ENCODE data around the gene ABCA6. TPM values are rescaled to one million over a fixed set of nuclear protein-coding genes. Genes with fewer than 3 reads are reported as not detected.

ABCA6 gene
- total RNA-seq, 1 donor from 2014 or later = 4.4 TPM

DNA sequence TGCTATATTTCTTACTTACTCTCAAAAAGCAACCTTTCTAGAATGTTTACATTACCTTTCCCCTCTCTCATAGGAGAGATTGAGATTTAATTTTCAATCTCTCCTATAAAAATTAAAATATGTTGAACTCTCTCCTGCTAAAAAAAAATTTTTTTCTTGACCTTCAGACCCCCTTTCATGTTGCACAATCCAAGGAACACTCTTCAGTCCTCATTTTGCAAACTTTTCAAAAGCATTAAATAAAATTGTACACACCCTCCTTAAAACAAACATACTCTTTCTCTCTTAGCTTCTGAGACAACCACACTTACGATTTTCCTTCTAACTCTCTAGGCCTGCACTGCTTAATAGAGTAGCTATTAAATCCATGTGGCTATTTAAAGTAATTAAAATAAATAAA, 8.6 kb upstream of the ABCA6 start:
- no peak for ATAC-seq (ENCODE audit: low read depth)
- no peak overlapping the region for H3K27ac Mint-ChIP-seq
- TF ChIP-seq, protein P1, sequence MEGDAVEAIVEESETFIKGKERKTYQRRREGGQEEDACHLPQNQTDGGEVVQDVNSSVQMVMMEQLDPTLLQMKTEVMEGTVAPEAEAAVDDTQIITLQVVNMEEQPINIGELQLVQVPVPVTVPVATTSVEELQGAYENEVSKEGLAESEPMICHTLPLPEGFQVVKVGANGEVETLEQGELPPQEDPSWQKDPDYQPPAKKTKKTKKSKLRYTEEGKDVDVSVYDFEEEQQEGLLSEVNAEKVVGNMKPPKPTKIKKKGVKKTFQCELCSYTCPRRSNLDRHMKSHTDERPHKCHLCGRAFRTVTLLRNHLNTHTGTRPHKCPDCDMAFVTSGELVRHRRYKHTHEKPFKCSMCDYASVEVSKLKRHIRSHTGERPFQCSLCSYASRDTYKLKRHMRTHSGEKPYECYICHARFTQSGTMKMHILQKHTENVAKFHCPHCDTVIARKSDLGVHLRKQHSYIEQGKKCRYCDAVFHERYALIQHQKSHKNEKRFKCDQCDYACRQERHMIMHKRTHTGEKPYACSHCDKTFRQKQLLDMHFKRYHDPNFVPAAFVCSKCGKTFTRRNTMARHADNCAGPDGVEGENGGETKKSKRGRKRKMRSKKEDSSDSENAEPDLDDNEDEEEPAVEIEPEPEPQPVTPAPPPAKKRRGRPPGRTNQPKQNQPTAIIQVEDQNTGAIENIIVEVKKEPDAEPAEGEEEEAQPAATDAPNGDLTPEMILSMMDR (IDR thresholded peaks at IDR 0.05) = no peak
- H3K27me3 Mint-ChIP-seq = no peaks in the 10 kb centered on the region
- DNase-seq = no peak
- POLR2A ChIA-PET = no interaction called here
- H3K9me3 Mint-ChIP-seq = no peaks in the 10 kb centered on the region
- intact Hi-C loops (cut with micrococcal nuclease) = no loop called here
- no peak overlapping the region for H3K4me3 Mint-ChIP-seq
- H3K4me1 Mint-ChIP-seq = no peaks in the 10 kb centered on the region
- CTCF ChIA-PET = no interaction called here
- H3K36me3 Mint-ChIP-seq (ENCODE audit: low read depth) = no peaks in the 10 kb centered on the region

DNA sequence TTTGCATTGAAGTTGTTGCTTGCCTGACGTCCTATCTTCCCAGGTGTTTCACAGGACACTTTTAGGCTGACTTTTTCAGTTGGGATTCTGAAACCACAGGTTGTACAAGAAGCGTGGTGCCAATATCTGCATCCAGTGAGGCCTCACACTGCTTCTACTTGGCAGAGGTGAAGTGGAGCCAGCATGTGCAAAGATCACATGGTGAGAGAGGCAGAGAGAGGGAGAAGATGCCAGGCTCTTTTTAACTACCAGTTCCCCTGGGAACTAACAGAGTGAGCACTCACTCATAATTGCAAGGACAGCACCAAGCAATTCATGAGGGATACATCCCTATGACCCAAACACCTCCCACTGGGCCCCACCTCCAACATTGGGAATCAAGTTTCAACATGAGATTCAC, 5.8 kb upstream of the ABCA6 start:
- Mint-ChIP-seq H3K36me3 (ENCODE audit: low read depth) (no peaks in the 10 kb centered on the region), H3K27ac (no peak overlapping the region)

DNA sequence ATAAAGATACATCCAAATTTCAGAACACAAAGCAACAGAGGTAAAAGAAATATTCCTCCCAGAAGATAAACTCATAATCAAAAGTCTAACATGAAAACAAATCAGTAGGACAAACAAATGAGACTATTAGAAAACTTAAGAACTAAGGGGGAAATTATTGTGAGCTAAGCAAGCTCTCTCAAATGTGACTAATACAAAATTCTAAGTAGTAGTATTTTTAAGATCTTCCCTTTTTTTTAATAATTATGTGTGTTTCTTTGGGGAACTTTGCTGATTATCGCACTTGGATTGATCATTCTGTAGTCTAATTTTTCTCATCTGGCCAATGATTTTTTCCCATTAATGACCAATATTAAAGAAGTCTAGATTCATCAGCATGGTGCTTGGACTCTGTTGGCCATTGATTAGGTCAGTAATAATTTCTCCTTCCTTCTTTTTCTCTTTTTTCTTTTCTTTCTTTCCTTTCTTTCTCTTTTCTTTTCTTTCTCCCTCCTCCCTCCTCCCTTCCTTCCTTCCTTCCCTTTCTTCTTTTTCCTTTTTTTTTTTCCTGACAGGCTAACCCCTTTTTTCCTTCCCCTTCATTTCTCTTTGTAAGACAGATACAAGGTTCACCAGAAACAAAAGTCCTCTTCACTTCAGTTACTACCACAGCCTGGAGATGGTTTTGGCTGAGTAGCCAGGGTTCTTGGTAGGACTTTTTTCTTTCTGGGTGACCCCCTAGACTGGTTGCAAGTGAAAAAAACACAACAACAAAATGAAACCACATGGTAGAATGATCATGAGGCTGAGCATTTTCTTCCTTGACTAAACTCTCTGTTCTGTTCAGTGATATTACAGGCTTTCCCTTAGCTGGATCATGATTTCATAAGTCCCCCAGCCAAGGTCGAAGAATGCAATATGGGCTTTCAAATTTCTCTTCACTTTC, 2.9 kb upstream of the ABCA6 start:
- Mint-ChIP-seq H3K27me3 (no peaks in the 10 kb centered on the region), H3K4me3 (no peak overlapping the region), H3K36me3 (ENCODE audit: low read depth) (no peaks in the 10 kb centered on the region), H3K4me1 (peaks cover 5% of the 10 kb centered on the region), H3K9me3 (no peaks in the 10 kb centered on the region), H3K27ac (no peak overlapping the region)
- CTCF ChIA-PET = no interaction called here
- DNase-seq (no peak), ATAC-seq (ENCODE audit: low read depth) (no peak)
- TF ChIP-seq, protein P1 (IDR thresholded peaks at IDR 0.05) = no peak
- POLR2A ChIA-PET = no interaction called here
- intact Hi-C loops (cut with micrococcal nuclease) = no loop called here

More for the DNA sequence above, 5.8 kb upstream of the ABCA6 start:
- Mint-ChIP-seq H3K4me3 (no peak overlapping the region), H3K9me3 (no peaks in the 10 kb centered on the region), H3K4me1 (peaks cover 5% of the 10 kb centered on the region), H3K27me3 (no peaks in the 10 kb centered on the region)
- ChIA-PET POLR2A (no interaction called here), CTCF (no interaction called here)
- intact Hi-C loops (cut with micrococcal nuclease) = no loop called here
- TF ChIP-seq, protein P1 (IDR thresholded peaks at IDR 0.05) = no peak
- ATAC-seq (ENCODE audit: low read depth) (no peak), DNase-seq (no peak)

DNA sequence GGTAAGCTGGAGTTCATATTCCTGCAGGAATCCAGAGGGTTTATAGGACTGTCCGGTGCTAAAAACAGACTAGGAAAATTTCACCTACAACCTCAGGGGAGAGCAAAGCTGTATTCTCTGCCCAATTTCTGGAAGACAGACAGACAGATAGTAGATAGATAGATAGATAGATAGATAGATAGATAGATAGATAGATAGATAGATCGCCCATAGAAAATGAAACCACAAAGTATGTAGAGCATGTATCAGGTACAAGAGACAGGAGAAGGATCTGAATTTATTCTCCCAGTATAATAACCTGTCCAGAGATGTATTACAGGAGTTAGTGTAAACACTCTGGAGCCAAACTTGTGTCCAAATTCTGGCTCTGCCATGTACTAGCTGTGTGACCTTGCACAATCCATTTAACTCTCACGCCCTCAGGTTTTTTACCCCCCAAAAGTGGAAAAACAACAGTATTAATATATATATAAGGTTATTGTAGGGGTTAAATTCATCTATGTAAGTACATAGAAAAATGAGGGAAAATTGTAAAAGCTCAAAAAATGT, 2.1 kb upstream of the ABCA6 start:
- ChIA-PET CTCF (no interaction called here), POLR2A (no interaction called here)
- ATAC-seq (ENCODE audit: low read depth) (no peak), DNase-seq (no peak)
- Mint-ChIP-seq H3K4me3 (no peak overlapping the region), H3K9me3 (no peaks in the 10 kb centered on the region), H3K36me3 (ENCODE audit: low read depth) (no peaks in the 10 kb centered on the region), H3K27ac (no peak overlapping the region), H3K4me1 (peaks cover 5% of the 10 kb centered on the region), H3K27me3 (no peaks in the 10 kb centered on the region)
- intact Hi-C loops (cut with micrococcal nuclease) = no loop called here
- TF ChIP-seq, protein P1 (IDR thresholded peaks at IDR 0.05) = no peak

DNA sequence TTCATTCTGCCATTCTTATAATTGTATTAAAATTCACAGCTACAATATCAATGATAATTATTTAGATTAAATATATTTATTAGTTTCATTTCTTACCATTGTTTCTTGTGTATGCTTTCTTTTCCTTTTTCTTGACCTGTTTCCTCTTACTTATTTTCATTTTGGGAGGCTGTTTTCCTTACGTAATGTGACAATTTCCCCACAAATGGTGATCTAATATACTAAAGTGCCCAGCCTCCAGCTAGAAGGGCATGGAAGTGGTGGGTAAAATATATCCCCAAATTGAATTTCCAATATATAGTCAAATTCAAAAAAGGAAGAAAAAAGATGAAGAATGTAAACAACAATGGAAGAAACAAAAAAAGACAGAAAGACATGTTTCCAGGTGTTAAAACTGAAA, 1.5 kb upstream of the ABCA6 start:
- ChIA-PET POLR2A (no interaction called here), CTCF (no interaction called here)
- Mint-ChIP-seq H3K4me1 (peaks cover 5% of the 10 kb centered on the region), H3K36me3 (ENCODE audit: low read depth) (no peaks in the 10 kb centered on the region), H3K27ac (no peak overlapping the region), H3K9me3 (no peaks in the 10 kb centered on the region), H3K4me3 (no peak overlapping the region), H3K27me3 (no peaks in the 10 kb centered on the region)
- no peak for ATAC-seq (ENCODE audit: low read depth)
- TF ChIP-seq, protein P1 (IDR thresholded peaks at IDR 0.05) = no peak
- DNase-seq = no peak
- intact Hi-C loops (cut with micrococcal nuclease) = no loop called here

All from activated B cell treated with CpG ODN at 0.5 μM for 24 hours (primary cell).